K562 (cell line): Measurements from ENCODE around the gene PPP1R12C. TPM values are rescaled to one million over a fixed set of nuclear protein-coding genes. Genes with fewer than 3 reads are reported as not detected.

Source experiments
- ATF7 ChIP-seq: fragments of 450-650 bp; IDR thresholded peaks from 2 replicates; pipeline ENCODE4 v1.7.1; 2014; ENCODE audit warnings: mild to moderate bottlenecking, moderate library complexity
- BMI1 ChIP-seq: fragments of 150-350 bp; IDR thresholded peaks from 2 replicates; pipeline ENCODE4 v1.6.1; 2014; ENCODE audit warnings: low read length
- CHD7 ChIP-seq: fragments of 200-600 bp; sonication (generic); IDR thresholded peaks from one replicate; pipeline ENCODE4 v1.6.1; 2012; ENCODE audit warnings: mild to moderate bottlenecking, low read depth, low read length, inconsistent platforms
- FOXJ2 ChIP-seq: fragments of 200-800 bp; sonication (Bioruptor generic); IDR thresholded peaks from 2 replicates; pipeline ENCODE4 v1.6.1; 2016; ENCODE audit warnings: missing genetic modification characterization, missing compliant biosample characterization
- MXI1 ChIP-seq: IDR thresholded peaks from 2 replicates; pipeline ENCODE4 v1.6.1; 2011; ENCODE audit warnings: low read depth, mild to moderate bottlenecking, improper control_type of control experiment, low read length
- MYC ChIP-seq, 2 experiments: fragments of 250-450 bp in 1 of 2; sonication (Bioruptor Pico) in 1 of 2; IDR thresholded peaks; 2 replicates each; pipeline versions ENCODE4 v1.5.1 to v1.6.1; 2012 to 2021; ENCODE audit warnings: low read depth in 2 of 2, borderline replicate concordance in 1 of 2, improper control_type of control experiment in 1 of 2, low read length in 1 of 2, mild to moderate bottlenecking in 1 of 2, moderate library complexity in 1 of 2
- POLR3G ChIP-seq: IDR thresholded peaks from 2 replicates; pipeline ENCODE4 v1.6.1; 2011; ENCODE audit not compliant: insufficient read length, insufficient replicate concordance; ENCODE audit errors: extremely low read depth
- USF1 ChIP-seq: sonication (generic); formaldehyde crosslinking; IDR thresholded peaks from 2 replicates; pipeline ENCODE4 v1.9.0; 2022; ENCODE audit warnings: mild to moderate bottlenecking, missing genetic modification reagents
- VEZF1 ChIP-seq: fragments of 200-800 bp; sonication (Bioruptor generic); IDR thresholded peaks from 2 replicates; pipeline ENCODE4 v1.6.1; 2017; ENCODE audit warnings: missing genetic modification characterization, missing compliant biosample characterization
- ZNF143 ChIP-seq: sonication (generic); formaldehyde crosslinking; IDR thresholded peaks from 2 replicates; pipeline ENCODE4 v1.9.0; 2022; ENCODE audit warnings: mild to moderate bottlenecking, missing genetic modification reagents
- ZNF551 ChIP-seq: fragments of 250-450 bp; sonication (Bioruptor Pico); IDR thresholded peaks from 2 replicates; pipeline ENCODE4 v1.5.0; 2021; ENCODE audit warnings: mild to moderate bottlenecking, moderate library complexity
- ZNF695 ChIP-seq: fragments of 450-650 bp; formaldehyde crosslinking; IDR thresholded peaks from 2 replicates; pipeline ENCODE4 v1.4.0; 2020; ENCODE audit warnings: mild to moderate bottlenecking, moderate library complexity
- polyA plus RNA-seq, 8 experiments: library from polyadenylated mRNA; depleted of rRNA in 4 of 8; stranded (reverse) in 5 of 8; unstranded in 3 of 8; fragments of >200 nt; fragmentation: Nextera tagmentation in 2 of 8; fragmentation: Illumina TruSeq in 1 of 8; extraction: Ambion mirVana in 2 of 8; extraction: Trizol in 1 of 8; gene quantifications; 2 replicates each; pipeline versions ENCODE4 v1.2.1 to v1.2.3, GENCODE V29; 2011 to 2014; ENCODE audit warnings: inconsistent platforms in 1 of 8, missing spikeins in 1 of 8
- total RNA-seq, 7 experiments: library from RNA; depleted of rRNA in 6 of 7; stranded (reverse); fragments of >200 nt in 6 of 7; fragmentation: Illumina TruSeq in 2 of 7; extraction: Trizol in 2 of 7; gene quantifications; 2 replicates each; pipeline versions ENCODE4 v1.2.1 to v1.2.3, GENCODE V29; 2011 to 2021; ENCODE audit warnings: low replicate concordance in 1 of 7

PPP1R12C gene
- total and polyA plus RNA-seq, 9 of the 15 experiments (the other 6 are each of a cell fraction or from before 2014, with no cell fraction given): 1.8 to 136 (median 33.7) TPM

GRCh38 chr19:55113570-55114039 is 3.8 kb downstream of the PPP1R12C start (continued):
- TF ChIP-seq CHD7 (no peak), USF1 (CRISPR knock-in tag) (peak; percentile 82), VEZF1 (CRISPR knock-in tag) (peak; percentile 95), ATF7 (peak; percentile 73; the same call in 1 of the 2 replicates), MXI1 (0 out of 2 replicates have a peak, but pooled peaks have one; percentile 46), BMI1 (peak; percentile 61; the same call in 1 of the 2 replicates), ZNF695 (CRISPR knock-in tag) (no peak), ZNF143 (CRISPR knock-in tag) (no peak), MYC (IDR thresholded peaks at IDR 0.05; ENCODE audit: low read depth, low read length) (peak; percentile 38; the same call in 1 of the 2 replicates), MYC (CRISPR knock-in tag; IDR thresholded peaks at IDR 0.05; ENCODE audit: borderline replicate concordance, low read depth) (no peak), FOXJ2 (tag) (peak; percentile 95), ZNF551 (CRISPR knock-in tag) (no peak), POLR3G (no peak)
